ENCODE data around the gene SIN3B.
"Not testable (repeated sequence)": the region's sequence is repeated elsewhere in the genome, so short reads cannot be mapped to it uniquely, and the experiment has no call there.

SIN3B gene

GRCh38 chr19:16873594-16873993 lies 44.4 kb downstream of the SIN3B start:
- no peaks in the 10 kb centered on the region for H3K27me3 ChIP-seq (ENCODE audit: control insufficient read depth, insufficient read depth, low read length)
- no peak overlapping the region for H2AFZ ChIP-seq
- H3K9me3 ChIP-seq (ENCODE audit: control insufficient read depth, low read length): no peaks in the 10 kb centered on the region
- TF ChIP-seq CTCF (IDR thresholded peaks at IDR 0.05): no peak
- no peak overlapping the region for H3K4me3 ChIP-seq (ENCODE audit: low read depth, low read length)
- H3K27ac ChIP-seq: no peak overlapping the region
- H3K79me2 ChIP-seq: peaks cover 8% of the 10 kb centered on the region
- no peak overlapping the region for H3K4me2 ChIP-seq (ENCODE audit: low read length)
- H3K36me3 ChIP-seq (ENCODE audit: control insufficient read depth, insufficient read depth, low read length): no peaks in the 10 kb centered on the region
- no peaks in the 10 kb centered on the region for H3K4me1 ChIP-seq
- no peak overlapping the region for H3K9ac ChIP-seq

- no peak overlapping the region for H3K27ac ChIP-seq
- H3K9me3 ChIP-seq (ENCODE audit: control insufficient read depth, low read length): no peaks in the 10 kb centered on the region
- H3K36me3 ChIP-seq (ENCODE audit: control insufficient read depth, insufficient read depth, low read length): no peaks in the 10 kb centered on the region
These were observed 45.2 kb downstream of the SIN3B start for GRCh38 chr19:16874250-16874977.

GRCh38 chr19:16874978-16875299 lies 45.7 kb downstream of the SIN3B start:
- not testable (repeated sequence) for H3K27me3 ChIP-seq (ENCODE audit: control insufficient read depth, insufficient read depth, low read length); H3K27ac ChIP-seq; H3K4me3 ChIP-seq (ENCODE audit: low read depth, low read length); H2AFZ ChIP-seq; H3K4me1 ChIP-seq; H3K36me3 ChIP-seq (ENCODE audit: control insufficient read depth, insufficient read depth, low read length); H3K79me2 ChIP-seq; H3K9ac ChIP-seq; H3K4me2 ChIP-seq (ENCODE audit: low read length); H3K9me3 ChIP-seq (ENCODE audit: control insufficient read depth, low read length)

More at GRCh38 chr19:16874250-16874977, 45.2 kb downstream of the SIN3B start:
- H3K4me2 ChIP-seq (ENCODE audit: low read length): no peak overlapping the region
- H3K4me3 ChIP-seq (ENCODE audit: low read depth, low read length): no peak overlapping the region
- H3K27me3 ChIP-seq (ENCODE audit: control insufficient read depth, insufficient read depth, low read length): no peaks in the 10 kb centered on the region
- no peak overlapping the region for H2AFZ ChIP-seq
- no peak overlapping the region for H3K9ac ChIP-seq
- no peak for TF ChIP-seq CTCF (IDR thresholded peaks at IDR 0.05)
- H3K4me1 ChIP-seq: no peaks in the 10 kb centered on the region
- H3K79me2 ChIP-seq: peaks cover 8% of the 10 kb centered on the region

- H3K36me3 ChIP-seq (ENCODE audit: control insufficient read depth, insufficient read depth, low read length): no peaks in the 10 kb centered on the region
- H2AFZ ChIP-seq: no peak overlapping the region
- H3K4me3 ChIP-seq (ENCODE audit: low read depth, low read length): no peak overlapping the region
- no peak for TF ChIP-seq CTCF (IDR thresholded peaks at IDR 0.05)
- no peak overlapping the region for H3K9ac ChIP-seq
- no peak overlapping the region for H3K4me2 ChIP-seq (ENCODE audit: low read length)
- no peaks in the 10 kb centered on the region for H3K27me3 ChIP-seq (ENCODE audit: control insufficient read depth, insufficient read depth, low read length)
- no peak overlapping the region for H3K27ac ChIP-seq
- H3K79me2 ChIP-seq: peaks cover 8% of the 10 kb centered on the region
- H3K9me3 ChIP-seq (ENCODE audit: control insufficient read depth, low read length): no peaks in the 10 kb centered on the region
- no peaks in the 10 kb centered on the region for H3K4me1 ChIP-seq
These were observed 46.7 kb downstream of the SIN3B start for GRCh38 chr19:16875584-16876555.

GRCh38 chr19:16876904-16877361 lies 47.7 kb downstream of the SIN3B start:
- Histone ChIP-seq H3K4me1 (no peaks in the 10 kb centered on the region), H3K4me2 (ENCODE audit: low read length) (no peak overlapping the region), H3K79me2 (peaks cover 8% of the 10 kb centered on the region), H3K4me3 (ENCODE audit: low read depth, low read length) (no peak overlapping the region), H3K9me3 (ENCODE audit: control insufficient read depth, low read length) (no peaks in the 10 kb centered on the region), H3K9ac (no peak overlapping the region), H3K27me3 (ENCODE audit: control insufficient read depth, insufficient read depth, low read length) (no peaks in the 10 kb centered on the region), H3K27ac (peak overlapping the region; percentile 49), H2AFZ (no peak overlapping the region), H3K36me3 (ENCODE audit: control insufficient read depth, insufficient read depth, low read length) (no peaks in the 10 kb centered on the region)
- TF ChIP-seq CTCF (IDR thresholded peaks at IDR 0.05): no peak

Measured in parathyroid adenoma (tissue), 2 donors.